22Rv1 (cell line): Measurements from ENCODE around the gene FADS2.

ENCODE experiments used
- H3K27ac ChIP-seq: fragments of 450-650 bp; 2 replicates; pipeline ENCODE4 v1.5.1; 2017
- ZFX ChIP-seq: fragments of 450-650 bp; IDR thresholded peaks from 2 replicates; pipeline ENCODE4 v1.6.1; 2017; ENCODE audit warnings: antibody characterized with exemption, borderline replicate concordance
- TF ChIP-seq, protein P1 (sequence below): fragments of 450-650 bp; IDR thresholded peaks from 2 replicates; pipeline ENCODE4 v1.5.1; 2017; ENCODE audit warnings: mild to moderate bottlenecking

Gene FADS2

DNA sequence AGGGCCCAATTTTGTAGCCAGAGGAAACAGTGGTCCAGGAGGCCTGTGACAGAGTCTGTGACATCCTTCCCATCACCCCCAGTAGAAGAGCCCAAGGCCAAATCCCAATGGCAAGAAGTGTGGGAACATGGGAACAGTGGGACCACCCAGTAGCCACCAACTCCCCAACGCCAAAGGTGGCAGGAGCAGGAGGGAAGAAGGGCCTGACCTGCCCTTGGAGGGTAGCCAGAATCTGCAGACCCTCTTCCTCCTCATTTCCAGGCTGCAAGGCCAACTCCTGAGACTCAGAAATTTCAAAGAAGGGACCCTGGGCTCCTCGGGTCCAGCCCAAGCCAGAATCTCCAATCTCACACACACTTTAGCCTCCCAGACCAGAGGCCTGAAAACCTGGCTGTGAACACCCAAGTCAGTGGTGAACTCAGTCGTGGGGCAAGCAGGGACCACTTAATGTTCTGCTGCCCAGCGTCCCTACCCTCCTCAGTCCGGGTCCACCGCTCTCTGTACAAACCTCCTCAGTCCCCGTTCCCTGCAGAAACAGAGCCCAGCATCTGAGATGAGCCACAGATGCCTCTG, 83.1 kb downstream of the FADS2 start:
- TF ChIP-seq, protein P1, sequence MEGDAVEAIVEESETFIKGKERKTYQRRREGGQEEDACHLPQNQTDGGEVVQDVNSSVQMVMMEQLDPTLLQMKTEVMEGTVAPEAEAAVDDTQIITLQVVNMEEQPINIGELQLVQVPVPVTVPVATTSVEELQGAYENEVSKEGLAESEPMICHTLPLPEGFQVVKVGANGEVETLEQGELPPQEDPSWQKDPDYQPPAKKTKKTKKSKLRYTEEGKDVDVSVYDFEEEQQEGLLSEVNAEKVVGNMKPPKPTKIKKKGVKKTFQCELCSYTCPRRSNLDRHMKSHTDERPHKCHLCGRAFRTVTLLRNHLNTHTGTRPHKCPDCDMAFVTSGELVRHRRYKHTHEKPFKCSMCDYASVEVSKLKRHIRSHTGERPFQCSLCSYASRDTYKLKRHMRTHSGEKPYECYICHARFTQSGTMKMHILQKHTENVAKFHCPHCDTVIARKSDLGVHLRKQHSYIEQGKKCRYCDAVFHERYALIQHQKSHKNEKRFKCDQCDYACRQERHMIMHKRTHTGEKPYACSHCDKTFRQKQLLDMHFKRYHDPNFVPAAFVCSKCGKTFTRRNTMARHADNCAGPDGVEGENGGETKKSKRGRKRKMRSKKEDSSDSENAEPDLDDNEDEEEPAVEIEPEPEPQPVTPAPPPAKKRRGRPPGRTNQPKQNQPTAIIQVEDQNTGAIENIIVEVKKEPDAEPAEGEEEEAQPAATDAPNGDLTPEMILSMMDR = no peak
- no peak for TF ChIP-seq ZFX
- no peak overlapping the region for H3K27ac ChIP-seq

DNA sequence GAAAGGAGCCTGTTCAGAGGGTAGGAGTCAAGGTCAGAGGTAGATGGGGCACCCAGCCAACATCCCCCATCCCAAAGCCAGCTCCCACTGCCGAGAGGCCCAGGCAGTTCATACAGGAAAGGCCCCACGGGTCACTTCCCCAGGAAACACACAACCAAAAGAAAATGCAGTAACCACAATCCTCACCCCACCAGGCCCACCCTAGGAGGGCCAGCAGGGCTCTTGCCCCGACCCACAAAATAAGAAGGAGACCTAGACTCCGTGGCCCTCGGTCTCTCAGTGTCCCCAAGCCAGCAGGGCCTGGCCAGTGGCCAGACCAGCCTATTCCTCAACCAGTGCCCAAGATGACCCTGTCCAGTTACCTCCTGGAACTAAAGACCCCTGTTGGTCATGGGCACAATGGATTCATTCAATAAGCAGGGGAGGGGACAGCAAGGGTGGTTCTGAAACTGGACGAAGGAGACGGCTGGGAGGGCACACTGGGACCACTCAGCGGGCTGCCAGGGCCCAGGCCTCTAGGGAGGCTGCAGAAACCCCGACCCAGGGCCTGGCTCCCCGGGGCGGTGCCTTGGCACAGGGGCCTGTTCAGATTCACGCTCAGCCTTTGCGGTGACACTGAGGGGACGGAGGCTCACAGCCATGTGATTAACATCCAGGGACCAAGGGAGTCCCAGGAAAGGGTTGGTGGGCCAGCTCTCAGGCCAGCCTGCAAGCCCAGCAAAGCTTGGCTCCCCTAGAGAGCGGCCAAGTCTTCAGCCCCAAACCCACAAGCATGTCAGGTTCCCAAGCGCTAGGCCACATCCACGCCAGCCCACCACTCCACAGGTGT, 83.8 kb downstream of the FADS2 start:
- TF ChIP-seq, protein P1 = no peak
- no peak for TF ChIP-seq ZFX
- no peak overlapping the region for H3K27ac ChIP-seq

DNA sequence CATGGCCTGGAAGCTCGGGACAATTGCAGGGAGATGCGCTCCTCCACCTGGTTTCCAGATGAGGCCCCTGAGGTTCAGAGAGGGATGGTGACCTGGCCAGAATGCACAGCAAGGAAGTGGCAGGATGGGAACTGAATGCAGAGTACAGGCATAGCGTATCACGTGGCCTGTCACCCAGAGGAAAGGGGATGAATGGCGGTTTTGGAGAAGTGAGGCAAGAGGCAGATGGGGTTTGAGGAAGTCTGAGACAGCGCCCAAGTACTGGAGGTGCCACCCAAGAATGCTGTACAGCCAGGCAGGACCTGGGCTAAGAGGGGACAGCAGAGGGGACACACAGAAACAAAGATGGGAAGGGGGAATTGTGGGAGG, 84.4 kb downstream of the FADS2 start:
- TF ChIP-seq ZFX = no peak
- TF ChIP-seq, protein P1 = no peak
- H3K27ac ChIP-seq = no peak overlapping the region

DNA sequence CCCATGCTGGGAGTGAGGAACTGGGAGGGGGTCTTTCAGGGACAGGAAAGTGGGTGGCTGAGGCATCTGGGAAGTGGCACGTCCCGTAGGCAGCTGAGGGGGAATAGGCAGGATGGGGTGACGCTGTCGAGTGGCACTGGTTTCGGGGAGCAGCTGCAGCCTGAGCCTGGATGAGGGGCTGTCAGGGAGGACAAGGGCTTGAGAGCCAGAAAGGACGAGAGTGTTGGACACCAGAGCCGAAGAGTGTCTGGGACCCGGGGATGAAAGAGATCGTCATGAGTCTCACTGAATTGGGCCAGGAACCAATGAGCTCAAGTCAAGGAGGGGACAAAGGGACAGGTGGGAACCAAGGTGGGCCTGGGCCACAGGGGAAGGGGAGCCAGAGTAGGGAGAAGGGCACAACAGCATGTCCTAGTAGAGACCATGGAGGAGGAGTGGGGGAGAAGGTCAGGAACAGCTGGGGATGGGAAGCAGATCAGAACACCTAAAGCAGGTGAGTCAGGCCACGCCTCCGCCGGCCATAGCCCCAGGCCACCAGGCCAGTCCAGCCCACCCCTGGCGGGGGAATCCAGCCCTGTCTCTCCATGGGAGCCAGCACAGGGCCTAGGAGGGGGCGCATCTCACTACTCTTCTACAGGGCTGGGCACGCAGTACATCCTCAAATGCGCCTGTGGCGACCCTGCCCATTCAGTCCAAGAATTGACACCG, 85.0 kb downstream of the FADS2 start:
- TF ChIP-seq ZFX = no peak
- TF ChIP-seq, protein P1 = no peak
- no peak overlapping the region for H3K27ac ChIP-seq

DNA sequence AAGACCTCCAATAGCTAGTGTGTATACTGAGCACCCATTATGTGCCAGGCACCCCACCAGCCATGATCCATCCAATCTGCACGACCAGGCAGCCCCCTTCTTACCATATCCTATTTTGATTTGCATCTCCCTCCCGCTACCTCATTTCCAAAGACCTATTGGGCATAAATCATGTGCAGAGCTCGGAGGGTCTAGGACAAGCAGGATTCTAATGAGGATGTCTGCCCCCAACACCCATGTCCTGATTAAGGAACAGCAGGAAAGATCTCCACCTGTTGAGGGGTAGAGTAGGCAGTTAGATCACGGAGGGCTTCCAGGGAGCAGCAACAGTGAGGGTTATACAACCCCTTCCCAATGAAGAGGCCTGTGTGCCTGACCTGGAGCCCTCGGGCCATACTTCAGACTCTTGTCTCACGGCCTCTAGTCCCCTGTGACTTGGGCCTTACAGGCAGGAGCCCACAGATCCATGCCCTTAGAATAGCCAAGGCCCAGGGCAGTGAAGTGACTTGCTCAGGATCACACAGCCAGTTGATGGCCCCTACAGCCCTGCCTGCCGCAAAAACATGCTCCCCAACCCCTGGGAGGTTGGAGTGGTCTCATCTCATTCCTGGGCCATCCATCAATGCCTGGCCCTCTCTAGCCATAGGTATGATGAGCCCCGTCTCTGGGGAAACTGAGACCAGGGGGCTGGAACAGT, 85.7 kb downstream of the FADS2 start:
- TF ChIP-seq, protein P1 = no peak
- no peak for TF ChIP-seq ZFX

DNA sequence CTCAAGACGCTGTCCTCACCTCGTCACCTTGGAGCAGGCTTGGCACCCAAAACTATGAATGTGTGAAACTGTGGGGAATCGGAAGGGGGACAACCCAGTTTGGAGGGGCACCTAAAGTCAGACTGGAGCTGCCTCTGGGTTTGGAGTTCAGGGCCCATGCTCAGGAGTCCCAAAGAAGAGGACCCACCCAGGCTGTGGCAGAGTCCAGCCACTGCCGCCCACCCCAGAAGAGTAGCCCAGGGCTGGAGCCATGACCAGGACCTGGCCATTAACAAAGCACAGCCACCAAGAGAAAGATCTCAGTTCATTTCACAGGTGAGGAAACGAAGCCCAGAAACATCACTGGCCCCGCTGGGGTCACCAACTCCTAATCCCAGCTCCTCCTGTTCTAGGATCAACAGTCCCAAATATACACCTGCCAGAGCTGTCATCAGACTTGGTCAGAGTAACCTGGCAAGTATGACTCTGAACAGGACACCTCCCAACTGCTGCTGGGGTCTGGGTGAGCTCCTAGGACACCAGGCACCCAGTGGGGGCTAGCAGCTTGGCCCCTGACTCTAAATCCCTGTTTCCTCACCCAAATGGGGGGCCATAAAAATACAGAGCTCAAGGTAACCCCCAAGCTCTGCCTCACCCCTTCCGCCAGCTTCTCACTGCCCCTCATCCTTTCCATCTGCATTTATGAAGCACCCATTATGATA, 86.5 kb downstream of the FADS2 start:
- no peak overlapping the region for H3K27ac ChIP-seq
- TF ChIP-seq, protein P1 = no peak
- no peak for TF ChIP-seq ZFX

More for the DNA sequence above, 85.7 kb downstream of the FADS2 start:
- H3K27ac ChIP-seq = no peak overlapping the region
